ENCODE results near the gene STAP2. TPM values are rescaled to one million over a fixed set of nuclear protein-coding genes. Genes with fewer than 3 reads are reported as not detected.

STAP2 gene
- total RNA-seq, 3 donors from 2014 or later = 1.6 to 51.4 (median 25.9) TPM

GRCh38 chr19:4369109-4369887 lies 30.7 kb upstream of the STAP2 start:
- peak overlapping the region; percentile 9 to 62 (median 41) for H3K4me3 ChIP-seq
- no peaks in the 10 kb centered on the region for H3K27me3 ChIP-seq
- H3K36me3 ChIP-seq = no peaks in the 10 kb centered on the region
- H3K27ac ChIP-seq = peak overlapping the region; percentile 82 to 92
- DNase-seq (ENCODE audit: low spot score in 2 of 2) = peak; percentile 65 to 66
- no peaks in the 10 kb centered on the region for H3K9me3 ChIP-seq
- peaks cover 33 to 58% of the 10 kb centered on the region in 2 donors for H3K4me1 ChIP-seq
- intact Hi-C loops (cut with DNase I; ENCODE audit: low total_unique reads) = loop anchor here (10.0 kb wide), 2 partner anchors 104 to 1356 kb away; partner anchors contain the start of genes CATSPERD and LONP1
- TF ChIP-seq POLR2A (IDR thresholded peaks at IDR 0.05) (no peak), POLR2AphosphoS5 (IDR thresholded peaks at IDR 0.05) (no peak), CTCF (IDR thresholded peaks at IDR 0.05) (no peak)

GRCh38 chr19:4368128-4368820 lies 29.6 kb upstream of the STAP2 start:
- TF ChIP-seq POLR2A (IDR thresholded peaks at IDR 0.05) = no peak
- no peak for TF ChIP-seq CTCF (IDR thresholded peaks at IDR 0.05)
- no peak for TF ChIP-seq POLR2AphosphoS5 (IDR thresholded peaks at IDR 0.05)
- H3K27me3 ChIP-seq = no peaks in the 10 kb centered on the region
- H3K9me3 ChIP-seq = no peaks in the 10 kb centered on the region
- peak overlapping the region; percentile 82 to 92 for H3K27ac ChIP-seq
- peak overlapping the region in 1 of 3 donors; percentile 62 for H3K4me3 ChIP-seq
- no peak for DNase-seq (ENCODE audit: low spot score in 2 of 2)
- intact Hi-C loops (cut with DNase I; ENCODE audit: low total_unique reads) = loop anchor here (10.0 kb wide), 2 partner anchors 103 to 1357 kb away; partner anchors contain the start of genes CATSPERD and LONP1
- peaks cover 25 to 47% of the 10 kb centered on the region in 2 donors for H3K4me1 ChIP-seq
- H3K36me3 ChIP-seq = no peaks in the 10 kb centered on the region

GRCh38 chr19:4367781-4368127 lies 29.1 kb upstream of the STAP2 start:
- no peaks in the 10 kb centered on the region for H3K36me3 ChIP-seq
- peak overlapping the region in 1 of 3 donors; percentile 62 for H3K4me3 ChIP-seq
- peak overlapping the region; percentile 82 to 92 for H3K27ac ChIP-seq
- H3K9me3 ChIP-seq = no peaks in the 10 kb centered on the region
- peaks cover 21 to 42% of the 10 kb centered on the region in 2 donors for H3K4me1 ChIP-seq
- no peak for DNase-seq (ENCODE audit: low spot score in 2 of 2)
- intact Hi-C loops (cut with DNase I; ENCODE audit: low total_unique reads) = loop anchor here (1.0 to 10.0 kb wide), 3 partner anchors 39 to 1357 kb away; partner anchors contain the start of genes CATSPERD and LONP1
- no peaks in the 10 kb centered on the region for H3K27me3 ChIP-seq
- TF ChIP-seq CTCF (IDR thresholded peaks at IDR 0.05) = no peak
- TF ChIP-seq POLR2A (IDR thresholded peaks at IDR 0.05) = no peak
- TF ChIP-seq POLR2AphosphoS5 (IDR thresholded peaks at IDR 0.05) = no peak

- peak overlapping the region; percentile 82 to 92 for H3K27ac ChIP-seq
- H3K4me1 ChIP-seq = peaks cover 21 to 39% of the 10 kb centered on the region in 2 donors
- no peaks in the 10 kb centered on the region for H3K36me3 ChIP-seq
- no peak for TF ChIP-seq POLR2AphosphoS5 (IDR thresholded peaks at IDR 0.05)
- TF ChIP-seq POLR2A (IDR thresholded peaks at IDR 0.05) = no peak
- TF ChIP-seq CTCF (IDR thresholded peaks at IDR 0.05) = no peak
- H3K4me3 ChIP-seq = no peak overlapping the region
- DNase-seq (ENCODE audit: low spot score in 2 of 2) = no peak
- H3K9me3 ChIP-seq = no peaks in the 10 kb centered on the region
- H3K27me3 ChIP-seq = no peaks in the 10 kb centered on the region
- intact Hi-C loops (cut with DNase I; ENCODE audit: low total_unique reads) = loop anchor here (1.0 to 10.0 kb wide), 3 partner anchors 39 to 1357 kb away; partner anchors contain the start of genes CATSPERD and LONP1
Observed at GRCh38 chr19:4367336-4367723, 28.7 kb upstream of the STAP2 start.

Data from breast epithelium (tissue), 4 donors.